Measurements from ENCODE around the gene SIL1.

The SIL1 gene

DNA sequence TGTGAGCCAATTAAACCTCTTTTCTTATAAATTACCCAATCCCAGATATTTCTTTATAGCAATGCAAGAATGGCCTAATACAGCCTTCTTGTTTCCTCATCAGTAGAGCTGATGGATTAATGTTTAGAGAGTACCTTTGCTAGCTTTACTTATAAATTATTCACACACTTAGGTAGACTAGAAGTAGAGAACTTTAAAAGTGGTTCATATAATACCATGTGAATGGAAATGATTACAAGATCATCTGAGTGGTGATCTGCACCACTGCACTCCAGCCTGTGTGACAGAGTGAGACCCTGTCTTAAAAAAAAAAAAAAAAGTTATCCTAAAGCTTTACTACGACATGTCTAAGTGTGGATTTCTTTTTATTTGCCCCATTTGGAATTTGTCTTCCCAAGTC, 299.9 kb downstream of the SIL1 start:
- DNase-seq (ENCODE audit: low spot score) = no peak
- in situ Hi-C loops (cut with MboI; ENCODE audit: low sequenced_read_pairs, unreplicated experiment) = no loop called here
- TF ChIP-seq, protein P1, sequence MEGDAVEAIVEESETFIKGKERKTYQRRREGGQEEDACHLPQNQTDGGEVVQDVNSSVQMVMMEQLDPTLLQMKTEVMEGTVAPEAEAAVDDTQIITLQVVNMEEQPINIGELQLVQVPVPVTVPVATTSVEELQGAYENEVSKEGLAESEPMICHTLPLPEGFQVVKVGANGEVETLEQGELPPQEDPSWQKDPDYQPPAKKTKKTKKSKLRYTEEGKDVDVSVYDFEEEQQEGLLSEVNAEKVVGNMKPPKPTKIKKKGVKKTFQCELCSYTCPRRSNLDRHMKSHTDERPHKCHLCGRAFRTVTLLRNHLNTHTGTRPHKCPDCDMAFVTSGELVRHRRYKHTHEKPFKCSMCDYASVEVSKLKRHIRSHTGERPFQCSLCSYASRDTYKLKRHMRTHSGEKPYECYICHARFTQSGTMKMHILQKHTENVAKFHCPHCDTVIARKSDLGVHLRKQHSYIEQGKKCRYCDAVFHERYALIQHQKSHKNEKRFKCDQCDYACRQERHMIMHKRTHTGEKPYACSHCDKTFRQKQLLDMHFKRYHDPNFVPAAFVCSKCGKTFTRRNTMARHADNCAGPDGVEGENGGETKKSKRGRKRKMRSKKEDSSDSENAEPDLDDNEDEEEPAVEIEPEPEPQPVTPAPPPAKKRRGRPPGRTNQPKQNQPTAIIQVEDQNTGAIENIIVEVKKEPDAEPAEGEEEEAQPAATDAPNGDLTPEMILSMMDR (IDR thresholded peaks at IDR 0.05; ENCODE audit: borderline replicate concordance, control extremely low read depth, extremely low read depth, insufficient read depth, missing control alignments) = no peak
